OCI-LY3 (cell line): ENCODE data around the gene IMMP2L.

Experiments
- H2AFZ ChIP-seq: fragments of 200-600, 300-600 bp; shearing (Covaris generic); 2 replicates; pipeline ENCODE4 v1.6.0; 2014; ENCODE audit warnings: antibody characterized with exemption, low read depth, low read length
- H3K27ac ChIP-seq: fragments of 200-600, 300-600 bp; sonication (generic); 2 replicates; pipeline ENCODE4 v1.5.1; 2014; ENCODE audit warnings: mild to moderate bottlenecking, low read length, moderate library complexity, mixed read lengths
- H3K27me3 ChIP-seq: fragments of 200-600, 300-600 bp; sonication (generic); 2 replicates; pipeline ENCODE4 v1.6.1; 2014; ENCODE audit warnings: low read depth, low read length, mixed read lengths
- H3K36me3 ChIP-seq: fragments of 200-600, 300-600 bp; sonication (generic); replicated peaks from 2 replicates; pipeline ENCODE3; 2014; ENCODE audit warnings: low read depth, low read length, mixed read lengths
- H3K4me1 ChIP-seq: fragments of 300-600, 200-600 bp; sonication (generic); 2 replicates; pipeline ENCODE4 v1.6.1; 2014; ENCODE audit warnings: low read length, mixed read lengths
- H3K4me2 ChIP-seq: fragments of 200-600, 300-600 bp; sonication (generic); 2 replicates; pipeline ENCODE4 v1.6.1; 2014; ENCODE audit warnings: low read length, mixed read lengths
- H3K4me3 ChIP-seq: fragments of 300-600, 200-600 bp; sonication (generic); 2 replicates; pipeline ENCODE4 v1.5.1; 2014; ENCODE audit warnings: antibody characterized with exemption, mild to moderate bottlenecking, low read length, moderate library complexity
- H3K79me2 ChIP-seq: fragments of 300-600, 200-600 bp; shearing (Covaris generic); 2 replicates; pipeline ENCODE4 v1.6.1; 2014; ENCODE audit warnings: mild to moderate bottlenecking, low read length, mixed read lengths
- H3K9ac ChIP-seq: fragments of 300-600, 200-600 bp; shearing (Covaris generic); 2 replicates; pipeline ENCODE4 v1.6.0; 2014; ENCODE audit warnings: mild to moderate bottlenecking, low read length, moderate library complexity
- H3K9me3 ChIP-seq: fragments of 200-600, 300-600 bp; shearing (Covaris generic); 2 replicates; pipeline ENCODE4 v1.6.1; 2014; ENCODE audit warnings: low read length, mixed read lengths; ENCODE audit not compliant: insufficient read depth
- H4K20me1 ChIP-seq: fragments of 200-600, 300-600 bp; sonication (generic); 2 replicates; pipeline ENCODE4 v1.6.1; 2016; ENCODE audit warnings: low read length, mixed read lengths; ENCODE audit not compliant: insufficient read depth
- EZH2phosphoT487 ChIP-seq: fragments of 200-600 bp; shearing (Covaris generic); IDR thresholded peaks from 2 replicates; pipeline ENCODE4 v1.6.1; 2018; ENCODE audit warnings: antibody characterized with exemption, mixed run types, low read depth
- TF ChIP-seq, protein P1 (sequence below): fragments of 200-600, 300-600 bp; sonication (generic); IDR thresholded peaks from 2 replicates; pipeline ENCODE4 v1.5.1; 2014; ENCODE audit warnings: antibody characterized with exemption, low read length, low read depth

IMMP2L gene

DNA sequence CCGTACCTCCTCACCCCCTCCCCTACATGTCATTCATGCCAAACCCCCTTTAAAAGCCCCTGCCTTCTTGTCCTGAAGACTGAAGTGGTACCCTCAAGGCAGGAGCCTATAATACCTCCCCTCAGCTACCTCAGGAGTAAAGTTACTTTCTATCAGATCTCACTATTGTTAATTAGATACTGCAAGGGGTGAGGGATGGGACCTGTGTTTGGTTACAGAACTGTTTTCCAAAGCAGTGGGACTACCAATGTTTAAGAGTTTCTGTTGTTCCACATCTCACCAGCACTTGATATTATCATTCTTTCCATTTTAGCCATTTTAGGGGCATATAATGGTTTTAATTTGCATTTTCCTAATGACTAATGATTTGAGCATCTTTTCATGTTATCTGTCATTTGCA lies 668.2 kb downstream of the IMMP2L start:
- Histone ChIP-seq H3K4me1 (no peaks in the 10 kb centered on the region), H3K9me3 (no peaks in the 10 kb centered on the region), H3K4me3 (no peak overlapping the region), H3K36me3 (no peaks in the 10 kb centered on the region), H3K9ac (no peak overlapping the region), H3K27me3 (no peaks in the 10 kb centered on the region), H3K27ac (no peak overlapping the region), H4K20me1 (no peaks in the 10 kb centered on the region), H2AFZ (no peak overlapping the region), H3K79me2 (no peaks in the 10 kb centered on the region), H3K4me2 (no peak overlapping the region)
- TF ChIP-seq, protein P1, sequence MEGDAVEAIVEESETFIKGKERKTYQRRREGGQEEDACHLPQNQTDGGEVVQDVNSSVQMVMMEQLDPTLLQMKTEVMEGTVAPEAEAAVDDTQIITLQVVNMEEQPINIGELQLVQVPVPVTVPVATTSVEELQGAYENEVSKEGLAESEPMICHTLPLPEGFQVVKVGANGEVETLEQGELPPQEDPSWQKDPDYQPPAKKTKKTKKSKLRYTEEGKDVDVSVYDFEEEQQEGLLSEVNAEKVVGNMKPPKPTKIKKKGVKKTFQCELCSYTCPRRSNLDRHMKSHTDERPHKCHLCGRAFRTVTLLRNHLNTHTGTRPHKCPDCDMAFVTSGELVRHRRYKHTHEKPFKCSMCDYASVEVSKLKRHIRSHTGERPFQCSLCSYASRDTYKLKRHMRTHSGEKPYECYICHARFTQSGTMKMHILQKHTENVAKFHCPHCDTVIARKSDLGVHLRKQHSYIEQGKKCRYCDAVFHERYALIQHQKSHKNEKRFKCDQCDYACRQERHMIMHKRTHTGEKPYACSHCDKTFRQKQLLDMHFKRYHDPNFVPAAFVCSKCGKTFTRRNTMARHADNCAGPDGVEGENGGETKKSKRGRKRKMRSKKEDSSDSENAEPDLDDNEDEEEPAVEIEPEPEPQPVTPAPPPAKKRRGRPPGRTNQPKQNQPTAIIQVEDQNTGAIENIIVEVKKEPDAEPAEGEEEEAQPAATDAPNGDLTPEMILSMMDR: no peak
- TF ChIP-seq EZH2phosphoT487: no peak

DNA sequence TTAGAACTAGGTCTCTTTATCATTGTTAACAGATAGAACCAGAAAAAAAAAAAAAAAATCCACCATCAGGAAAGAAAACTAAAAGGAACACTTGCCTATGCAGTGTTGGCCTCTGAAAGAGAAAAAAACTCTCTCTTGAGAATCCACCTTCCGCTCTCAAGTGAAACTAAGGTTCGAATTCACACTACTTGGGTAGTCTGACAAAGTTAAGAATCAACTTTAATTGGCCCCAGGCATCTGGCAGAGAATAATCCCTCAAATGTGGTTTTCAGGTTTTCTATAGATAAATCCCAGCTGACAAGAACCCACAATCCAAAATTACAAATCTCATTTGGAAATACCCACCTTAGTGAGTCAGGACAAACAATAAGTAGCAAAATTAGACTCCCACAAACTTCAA lies 671.1 kb downstream of the IMMP2L start:
- Histone ChIP-seq H3K27ac (no peak overlapping the region), H3K4me2 (no peak overlapping the region), H4K20me1 (no peaks in the 10 kb centered on the region), H3K27me3 (no peaks in the 10 kb centered on the region), H3K4me3 (no peak overlapping the region), H2AFZ (no peak overlapping the region), H3K9ac (no peak overlapping the region), H3K36me3 (no peaks in the 10 kb centered on the region), H3K9me3 (no peaks in the 10 kb centered on the region), H3K4me1 (no peaks in the 10 kb centered on the region), H3K79me2 (no peaks in the 10 kb centered on the region)
- TF ChIP-seq EZH2phosphoT487: no peak
- TF ChIP-seq, protein P1: no peak

DNA sequence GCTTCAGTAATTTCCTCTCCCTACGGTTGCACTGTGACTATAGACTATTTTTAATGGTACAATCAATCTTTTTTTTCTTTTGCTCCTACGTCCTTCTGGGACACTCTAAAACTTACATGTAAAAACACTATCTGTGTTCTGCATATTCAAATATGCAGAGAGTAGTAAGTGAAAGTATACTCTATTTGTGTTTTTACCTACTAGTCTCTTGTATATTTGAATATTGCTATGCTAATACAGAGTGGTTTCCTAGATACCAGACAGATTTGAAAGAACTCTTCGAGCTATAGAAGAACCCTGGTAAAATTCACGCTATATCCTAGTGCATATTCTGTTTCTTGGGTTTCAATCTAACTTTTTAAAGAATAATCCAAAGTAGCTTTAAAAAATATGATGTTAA lies 672.2 kb downstream of the IMMP2L start:
- Histone ChIP-seq H3K27ac (no peak overlapping the region), H3K4me1 (no peaks in the 10 kb centered on the region), H3K4me2 (no peak overlapping the region), H3K27me3 (no peaks in the 10 kb centered on the region), H2AFZ (no peak overlapping the region), H3K9me3 (no peaks in the 10 kb centered on the region), H3K36me3 (no peaks in the 10 kb centered on the region), H3K4me3 (no peak overlapping the region), H3K79me2 (no peaks in the 10 kb centered on the region), H4K20me1 (no peaks in the 10 kb centered on the region), H3K9ac (no peak overlapping the region)
- TF ChIP-seq, protein P1: no peak
- TF ChIP-seq EZH2phosphoT487: no peak

DNA sequence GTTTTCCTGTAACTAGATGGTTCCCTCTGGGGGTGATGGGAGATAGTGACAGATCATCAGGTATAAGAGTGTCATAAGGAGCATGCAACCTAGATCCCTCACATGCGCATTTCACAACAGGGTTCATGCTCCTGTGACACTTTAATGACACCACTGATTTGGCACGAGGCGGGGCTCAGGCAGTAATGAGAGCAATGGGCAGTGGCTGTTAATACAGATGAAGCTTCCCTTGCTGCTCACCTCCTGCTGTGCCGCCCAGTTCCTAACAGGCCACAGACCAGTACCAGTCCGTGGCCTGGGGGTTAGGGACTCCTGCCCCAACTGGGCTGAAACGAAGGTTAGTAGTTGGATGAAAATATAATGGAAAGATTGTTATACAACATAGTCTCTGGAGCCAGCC lies 673.0 kb downstream of the IMMP2L start:
- H3K27me3 ChIP-seq: no peaks in the 10 kb centered on the region
- H3K79me2 ChIP-seq: no peaks in the 10 kb centered on the region
- no peaks in the 10 kb centered on the region for H4K20me1 ChIP-seq
- H3K9me3 ChIP-seq: no peaks in the 10 kb centered on the region
- no peak overlapping the region for H3K4me2 ChIP-seq
- H2AFZ ChIP-seq: no peak overlapping the region
- H3K27ac ChIP-seq: no peak overlapping the region
- H3K4me3 ChIP-seq: no peak overlapping the region
- H3K9ac ChIP-seq: no peak overlapping the region
- H3K36me3 ChIP-seq: no peaks in the 10 kb centered on the region
- TF ChIP-seq, protein P1: no peak
- TF ChIP-seq EZH2phosphoT487: no peak
- no peaks in the 10 kb centered on the region for H3K4me1 ChIP-seq
